Skeletal muscle tissue (tissue), 4 donors: Measurements from ENCODE around the gene SLC27A2. TPM values are rescaled to one million over a fixed set of nuclear protein-coding genes. Genes with fewer than 3 reads are reported as not detected.
"Not testable (repeated sequence)": the region's sequence is repeated elsewhere in the genome, so short reads cannot be mapped to it uniquely, and the experiment has no call there.

Source experiments
- H3K27ac ChIP-seq: one replicate; pipeline ENCODE4 v1.7.0; 2013; ENCODE audit warnings: mild to moderate bottlenecking, low read depth, low read length, inconsistent platforms
- H3K27me3 ChIP-seq, 3 donors: one replicate each; pipeline ENCODE4 v1.7.0; 2013; ENCODE audit warnings: low read length in 3 of 3; ENCODE audit not compliant: control insufficient read depth in 3 of 3, insufficient read depth in 3 of 3
- H3K36me3 ChIP-seq, 3 donors: one replicate each; pipeline ENCODE4 v1.7.0; 2013; ENCODE audit warnings: low read length in 3 of 3; ENCODE audit not compliant: control insufficient read depth in 3 of 3, insufficient read depth in 3 of 3
- H3K4me1 ChIP-seq, 3 donors: one replicate each; pipeline ENCODE4 v1.7.0; 2013; ENCODE audit warnings: low read length in 3 of 3, mild to moderate bottlenecking in 3 of 3; ENCODE audit not compliant: control insufficient read depth in 3 of 3, insufficient read depth in 3 of 3
- H3K4me3 ChIP-seq, 3 donors: one replicate each; pipeline ENCODE4 v1.7.0; 2013; ENCODE audit warnings: low read length in 3 of 3
- H3K9ac ChIP-seq, 3 donors: one replicate each; pipeline ENCODE4 v1.7.0; 2013; ENCODE audit warnings: low read length in 3 of 3, mild to moderate bottlenecking in 3 of 3, moderate library complexity in 2 of 3, low read depth in 1 of 3
- H3K9me3 ChIP-seq, 3 donors: one replicate each; pipeline ENCODE4 v1.7.0; 2013; ENCODE audit warnings: low read length in 3 of 3; ENCODE audit not compliant: control insufficient read depth in 3 of 3
- total RNA-seq: library from RNA; depleted of rRNA; stranded (reverse); fragments of >200 nt; gene quantifications from one replicate; pipeline ENCODE4 v1.2.3, GENCODE V29; 2014
- donor health status: Osteomylitis.

Gene SLC27A2
- total RNA-seq, 1 donor from 2014 or later: under 0.01 TPM

DNA sequence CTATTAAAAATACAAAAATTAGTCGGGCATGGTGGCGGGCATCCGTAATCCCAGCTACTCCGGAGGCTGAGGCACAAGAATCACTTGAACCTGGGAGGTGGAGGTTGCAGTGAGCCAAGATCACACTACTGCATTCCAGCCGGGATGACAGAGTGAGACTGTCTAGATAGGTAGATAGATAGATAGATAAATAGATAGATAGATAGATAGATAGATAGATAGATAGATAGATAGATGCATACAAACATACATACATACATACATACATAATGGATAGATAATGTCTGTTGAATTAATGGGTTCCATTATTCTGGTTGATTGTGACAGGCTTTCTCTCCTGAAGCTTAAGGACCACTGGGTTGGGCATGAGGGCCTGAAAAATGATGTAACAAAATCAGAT lies 6.8 kb downstream of the SLC27A2 start:
- not testable (repeated sequence) for H3K9ac ChIP-seq, H3K27me3 ChIP-seq, H3K4me3 ChIP-seq, H3K4me1 ChIP-seq, H3K9me3 ChIP-seq, H3K27ac ChIP-seq, H3K36me3 ChIP-seq

DNA sequence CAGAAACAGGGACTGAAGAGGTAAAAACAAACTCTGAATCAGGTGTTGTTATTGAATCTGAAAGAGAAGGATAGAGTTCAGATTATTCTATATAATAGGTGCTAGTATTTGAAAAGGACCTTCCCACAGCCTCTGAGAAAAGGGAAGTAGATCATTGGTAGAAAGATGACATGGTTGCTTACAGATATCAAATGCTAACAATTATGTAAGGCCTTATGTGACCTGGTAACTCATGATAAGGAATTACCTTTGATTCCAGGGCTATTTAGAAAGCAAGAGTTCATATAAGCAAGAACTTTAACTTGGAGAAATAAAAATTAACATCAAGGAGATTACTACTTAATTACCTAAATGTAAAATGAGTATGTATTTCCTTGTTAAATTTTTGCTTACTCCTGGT lies 7.6 kb downstream of the SLC27A2 start:
- H3K9me3 ChIP-seq: no peaks in the 10 kb centered on the region
- no peak overlapping the region for H3K4me3 ChIP-seq
- H3K27me3 ChIP-seq: peaks cover 0 to 4% (median 3%) of the 10 kb centered on the region in 3 donors
- no peak overlapping the region for H3K27ac ChIP-seq
- no peak overlapping the region for H3K9ac ChIP-seq
- H3K36me3 ChIP-seq: no peaks in the 10 kb centered on the region
- no peaks in the 10 kb centered on the region for H3K4me1 ChIP-seq

DNA sequence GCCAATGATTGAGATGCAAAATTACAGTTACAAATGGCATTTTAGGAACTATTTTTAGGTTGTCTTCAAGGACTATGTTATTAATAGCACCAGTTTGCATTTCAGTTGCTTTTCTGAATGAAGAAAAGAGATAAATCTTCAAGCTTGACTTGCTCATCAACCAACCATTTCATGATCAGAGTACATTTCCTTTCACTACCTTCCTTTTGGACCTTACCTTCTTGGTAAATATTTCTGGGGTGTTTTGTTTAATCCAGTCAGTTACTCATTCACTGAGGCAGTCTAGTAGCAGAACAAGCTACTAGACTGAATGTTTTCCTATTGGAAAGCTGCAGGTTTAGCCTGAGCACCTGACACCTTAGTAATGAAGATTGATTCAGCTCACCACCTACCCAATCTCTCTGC lies 8.2 kb downstream of the SLC27A2 start:
- H3K9ac ChIP-seq: no peak overlapping the region

DNA sequence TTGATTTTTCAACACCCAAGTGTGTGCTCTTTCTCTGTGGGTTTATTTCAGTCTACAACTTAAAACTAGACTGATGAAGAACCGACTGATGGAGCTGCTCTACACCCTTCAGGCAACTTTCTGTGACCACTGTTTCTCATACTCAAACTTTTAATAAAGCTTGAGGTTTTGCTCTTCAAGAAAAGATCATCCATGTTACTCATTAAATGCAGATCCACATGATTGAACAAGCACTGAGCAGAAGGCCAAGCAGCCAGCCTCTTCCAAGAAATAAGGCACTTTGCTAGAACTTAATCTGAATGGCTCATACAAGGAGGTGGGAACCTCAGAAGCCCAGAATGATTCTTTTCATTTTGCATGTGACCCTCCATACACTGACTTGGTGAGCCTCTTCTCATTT lies 8.7 kb downstream of the SLC27A2 start:
- Histone ChIP-seq H3K9me3 (no peaks in the 10 kb centered on the region), H3K4me3 (no peak overlapping the region), H3K36me3 (no peaks in the 10 kb centered on the region), H3K4me1 (no peaks in the 10 kb centered on the region), H3K27ac (no peak overlapping the region), H3K9ac (no peak overlapping the region), H3K27me3 (peaks cover 0 to 4% (median 3%) of the 10 kb centered on the region in 3 donors)

More for the DNA sequence above, 8.2 kb downstream of the SLC27A2 start:
- Histone ChIP-seq H3K4me1 (no peaks in the 10 kb centered on the region), H3K27ac (no peak overlapping the region), H3K36me3 (no peaks in the 10 kb centered on the region), H3K9me3 (no peaks in the 10 kb centered on the region), H3K4me3 (no peak overlapping the region), H3K27me3 (peaks cover 0 to 4% (median 3%) of the 10 kb centered on the region in 3 donors)

DNA sequence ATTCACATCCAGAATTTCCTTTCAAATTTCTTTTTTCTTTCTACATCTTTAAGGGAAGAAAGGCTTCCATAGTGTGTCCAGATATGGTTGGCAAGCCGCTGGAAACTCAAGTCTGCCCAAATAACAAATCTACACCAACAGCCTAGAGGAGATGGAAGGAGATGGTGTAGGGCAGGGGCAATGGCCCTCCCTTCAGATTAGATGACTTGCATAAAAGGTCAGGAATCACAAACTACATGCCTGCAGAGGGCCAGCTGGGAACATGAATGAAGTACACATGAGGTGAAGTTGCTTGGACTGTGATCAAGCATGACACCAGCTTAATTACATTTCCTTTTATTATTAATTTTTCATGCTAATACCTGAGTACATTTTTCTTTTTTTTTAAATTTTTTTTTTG lies 10.2 kb downstream of the SLC27A2 start:
- Histone ChIP-seq H3K4me1 (no peaks in the 10 kb centered on the region), H3K9ac (no peak overlapping the region), H3K36me3 (no peaks in the 10 kb centered on the region), H3K27ac (no peak overlapping the region), H3K4me3 (no peak overlapping the region), H3K27me3 (peaks cover 0 to 4% (median 3%) of the 10 kb centered on the region in 3 donors), H3K9me3 (no peaks in the 10 kb centered on the region)

DNA sequence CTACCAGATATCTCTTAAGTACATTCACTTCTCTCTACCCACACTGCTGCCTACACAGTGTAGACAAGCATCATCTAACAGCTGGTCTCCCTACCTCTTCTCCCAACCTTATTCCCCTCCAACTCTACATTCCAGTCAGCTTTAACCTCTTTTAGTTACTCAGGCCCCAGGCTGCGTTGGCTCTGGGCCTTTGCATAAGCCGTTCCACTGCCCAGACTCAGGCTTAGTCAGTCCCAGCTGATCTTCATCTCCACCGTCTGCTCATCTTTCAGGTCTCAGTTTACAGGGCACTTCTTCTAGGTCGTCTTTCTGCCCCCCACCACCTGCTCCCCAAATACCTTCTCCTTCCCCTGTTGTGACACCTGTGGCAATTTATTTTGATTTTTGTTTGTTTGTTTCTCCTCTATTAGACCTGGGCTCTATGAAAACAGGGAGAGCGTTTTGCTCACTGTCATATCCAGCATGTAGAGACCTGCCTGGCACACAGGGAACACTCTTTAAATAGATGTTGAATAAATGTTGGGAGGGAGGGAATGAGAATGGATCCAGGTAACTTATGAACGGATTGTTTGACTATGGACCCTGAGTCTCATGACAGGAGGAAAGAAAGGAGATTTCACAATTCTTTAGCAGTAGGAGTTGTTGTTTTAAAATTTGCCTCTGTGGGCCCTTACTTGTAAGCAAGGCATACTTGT lies 11.1 kb downstream of the SLC27A2 start:
- Histone ChIP-seq H3K27me3 (peaks cover 0 to 4% (median 3%) of the 10 kb centered on the region in 3 donors), H3K4me3 (no peak overlapping the region), H3K4me1 (no peaks in the 10 kb centered on the region), H3K9me3 (no peaks in the 10 kb centered on the region), H3K9ac (no peak overlapping the region), H3K27ac (no peak overlapping the region), H3K36me3 (no peaks in the 10 kb centered on the region)

DNA sequence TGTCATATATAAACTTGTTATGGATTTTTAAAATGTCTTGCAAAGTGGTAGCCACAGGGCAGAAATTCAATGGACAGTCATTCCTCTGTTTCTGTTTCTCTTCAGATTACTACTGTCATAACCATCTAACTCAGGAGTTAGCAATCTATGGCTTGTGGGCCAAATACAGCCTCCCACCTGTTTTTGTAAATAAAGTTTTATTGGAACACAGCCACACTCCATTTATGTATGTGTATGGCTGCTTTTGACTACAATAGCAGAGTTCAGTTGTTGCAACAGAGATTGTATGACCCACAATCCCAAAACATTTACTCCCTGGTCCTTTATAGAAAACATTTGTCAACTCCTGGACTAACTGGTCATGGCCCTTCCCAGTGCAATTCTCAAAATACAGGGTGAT lies 20.0 kb downstream of the SLC27A2 start:
- H3K4me1 ChIP-seq: no peaks in the 10 kb centered on the region
- no peaks in the 10 kb centered on the region for H3K9me3 ChIP-seq
- H3K36me3 ChIP-seq: no peaks in the 10 kb centered on the region
- H3K9ac ChIP-seq: no peak overlapping the region
- H3K27ac ChIP-seq: no peak overlapping the region
- no peaks in the 10 kb centered on the region for H3K27me3 ChIP-seq
- H3K4me3 ChIP-seq: no peak overlapping the region

DNA sequence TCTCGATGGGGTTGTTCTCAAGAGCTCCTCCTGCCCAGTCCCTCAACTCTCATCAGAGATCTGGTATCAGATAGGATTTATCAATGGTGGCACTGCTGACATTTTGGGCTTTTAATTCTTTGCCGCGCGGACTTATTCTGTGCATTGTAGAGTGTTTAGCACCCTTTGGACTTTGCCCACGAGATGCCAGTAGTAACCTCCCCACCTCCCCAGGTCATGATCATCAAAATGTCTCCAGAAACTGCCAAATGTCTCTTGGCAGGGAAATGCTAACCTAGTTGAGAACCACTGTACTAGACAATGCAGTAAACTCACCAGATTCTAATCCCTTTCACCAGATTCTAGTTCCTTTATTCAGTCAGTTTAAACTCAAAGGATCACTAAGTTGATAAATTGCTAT lies 24.0 kb downstream of the SLC27A2 start:
- H3K4me3 ChIP-seq: no peak overlapping the region
- H3K27me3 ChIP-seq: no peaks in the 10 kb centered on the region
- no peak overlapping the region for H3K27ac ChIP-seq
- H3K9ac ChIP-seq: no peak overlapping the region
- H3K4me1 ChIP-seq: no peaks in the 10 kb centered on the region
- no peaks in the 10 kb centered on the region for H3K9me3 ChIP-seq
- no peaks in the 10 kb centered on the region for H3K36me3 ChIP-seq

DNA sequence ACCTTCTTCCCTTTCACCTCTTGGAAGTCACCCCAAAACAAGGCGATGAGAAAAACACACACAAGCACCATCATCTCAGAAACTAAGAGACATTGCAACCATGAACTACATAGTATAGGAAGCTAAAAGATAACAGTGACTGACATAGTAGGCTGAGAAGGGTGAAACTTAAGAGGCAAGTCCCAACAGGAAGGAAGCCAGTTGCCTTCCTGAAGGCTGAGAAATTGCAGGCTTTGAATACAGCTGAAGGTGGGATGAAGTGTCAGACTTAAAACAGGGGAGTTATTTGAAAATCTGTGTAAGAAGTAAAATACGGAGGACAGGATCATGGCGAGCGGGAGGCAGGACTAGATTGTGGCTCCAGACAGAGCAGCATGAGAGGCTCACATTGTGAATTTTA lies 27.8 kb downstream of the SLC27A2 start:
- no peak overlapping the region for H3K27ac ChIP-seq
- no peaks in the 10 kb centered on the region for H3K4me1 ChIP-seq
- no peak overlapping the region for H3K4me3 ChIP-seq
- H3K36me3 ChIP-seq: no peaks in the 10 kb centered on the region
- no peaks in the 10 kb centered on the region for H3K27me3 ChIP-seq
- no peaks in the 10 kb centered on the region for H3K9me3 ChIP-seq
- H3K9ac ChIP-seq: no peak overlapping the region

DNA sequence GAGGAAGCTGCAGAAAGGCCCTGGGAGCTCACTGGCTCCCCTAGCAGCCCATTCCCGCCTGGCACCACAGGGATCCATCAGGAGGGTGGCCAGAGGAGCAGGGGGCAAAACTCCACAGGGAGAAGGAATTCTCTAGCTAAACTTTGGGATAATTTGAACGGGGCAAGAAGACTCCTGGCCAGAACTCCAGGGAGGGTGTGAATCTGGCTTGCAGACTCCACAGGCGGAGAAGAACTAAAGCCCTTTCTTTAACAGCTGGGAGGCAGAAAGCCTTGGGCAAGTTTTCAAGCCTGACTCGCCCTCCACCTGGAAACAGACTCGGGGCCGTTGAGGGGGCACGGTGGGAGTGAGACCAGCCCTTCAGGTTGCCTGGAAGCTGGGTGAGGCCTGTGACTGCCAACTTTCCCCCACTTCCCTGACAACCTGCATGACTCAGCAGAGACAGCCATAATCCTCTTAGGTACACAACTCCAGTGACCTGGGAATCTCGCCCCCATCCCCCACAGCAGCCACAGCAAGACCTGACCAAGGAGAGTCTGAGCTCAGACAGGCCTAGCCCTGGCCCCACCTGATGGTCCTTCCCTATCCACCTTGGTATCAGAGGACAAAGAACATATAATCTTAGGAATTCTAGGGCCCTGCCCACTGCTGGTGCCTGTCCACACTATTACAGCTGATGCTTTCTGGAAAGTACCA lies 28.6 kb downstream of the SLC27A2 start:
- H3K36me3 ChIP-seq: no peaks in the 10 kb centered on the region
- H3K4me1 ChIP-seq: no peaks in the 10 kb centered on the region
- H3K9me3 ChIP-seq: no peaks in the 10 kb centered on the region
- no peak overlapping the region for H3K9ac ChIP-seq
- no peaks in the 10 kb centered on the region for H3K27me3 ChIP-seq
- H3K4me3 ChIP-seq: no peak overlapping the region
- no peak overlapping the region for H3K27ac ChIP-seq
